Stomach smooth muscle (tissue), 2 donors: ENCODE data around the gene ANKFN1.

Experiments used
- H3K27ac ChIP-seq: one replicate; pipeline ENCODE4 v1.7.0; 2013; ENCODE audit warnings: mild to moderate bottlenecking, low read length, inconsistent platforms
- H3K27me3 ChIP-seq, 2 donors: one replicate each; pipeline ENCODE4 v1.7.0; 2013; ENCODE audit warnings: low read length in 2 of 2; ENCODE audit not compliant: insufficient read depth in 2 of 2, control insufficient read depth in 1 of 2
- H3K36me3 ChIP-seq, 2 donors: one replicate each; pipeline ENCODE4 v1.7.0; 2013; ENCODE audit warnings: low read length in 2 of 2; ENCODE audit not compliant: control insufficient read depth in 2 of 2, insufficient read depth in 2 of 2
- H3K4me1 ChIP-seq: one replicate; pipeline ENCODE4 v1.7.0; 2013; ENCODE audit warnings: low read length; ENCODE audit not compliant: control insufficient read depth, insufficient read depth
- H3K4me3 ChIP-seq, 2 donors: one replicate each; pipeline ENCODE4 v1.7.0; 2013; ENCODE audit warnings: low read length in 2 of 2
- H3K9ac ChIP-seq, 2 donors: one replicate each; pipeline ENCODE4 v1.7.0; 2013; ENCODE audit warnings: low read length in 2 of 2, mild to moderate bottlenecking in 1 of 2
- H3K9me3 ChIP-seq, 2 donors: one replicate each; pipeline ENCODE4 v1.7.0; 2013; ENCODE audit warnings: low read length in 2 of 2; ENCODE audit not compliant: control insufficient read depth in 2 of 2
- donor health status: healthy.
- donor health status: Pancreatic carcinoma.

ANKFN1 gene

DNA sequence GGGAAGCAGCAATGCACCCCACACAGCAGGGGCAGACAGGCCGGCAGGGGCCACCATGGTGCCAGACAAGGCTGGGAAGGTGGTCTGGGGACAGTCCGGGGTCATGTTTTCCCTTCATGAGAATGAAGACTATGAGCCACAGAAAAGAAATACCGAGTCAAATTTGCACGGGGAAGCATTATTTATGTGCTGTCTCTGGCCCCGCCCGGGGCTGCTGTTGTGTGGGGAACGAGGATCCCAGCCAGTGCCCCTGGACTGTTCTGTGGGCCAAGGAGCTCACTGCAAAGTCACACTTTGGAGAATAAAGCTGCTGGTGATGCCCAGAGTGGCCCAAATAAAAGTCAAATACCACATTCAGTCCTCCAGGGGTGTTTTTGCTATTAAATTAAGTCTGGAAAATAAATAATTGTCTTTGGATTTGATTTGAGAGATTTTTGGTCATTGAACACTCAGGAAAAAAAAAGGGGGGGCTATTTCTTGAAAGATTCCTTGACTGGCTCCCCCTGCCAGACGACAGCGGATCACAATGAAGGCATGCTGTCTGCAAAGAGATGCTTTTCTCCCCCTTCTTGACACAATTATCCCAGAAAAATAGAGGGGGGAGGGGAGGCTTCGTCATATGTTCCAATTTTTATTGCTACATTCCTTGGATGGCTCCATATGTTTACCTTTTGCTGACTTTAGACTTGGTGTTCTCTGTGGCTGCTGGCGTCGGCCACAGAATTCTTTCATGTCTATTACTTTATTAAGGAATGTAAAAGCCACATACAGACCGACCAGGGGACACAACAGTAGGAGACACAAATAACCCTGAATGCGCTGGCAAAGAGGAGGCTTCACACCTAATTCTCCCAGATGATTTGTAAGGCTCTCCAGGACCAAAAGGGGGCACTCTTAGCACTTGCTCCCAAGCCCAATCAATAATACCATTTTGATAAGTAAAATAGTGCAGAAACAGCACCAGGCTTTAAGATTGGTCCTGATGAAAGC, 27.1 kb upstream of the ANKFN1 start:
- H3K27me3 ChIP-seq = peaks cover 0 to 2% of the 10 kb centered on the region in 2 donors
- no peaks in the 10 kb centered on the region for H3K9me3 ChIP-seq
- no peak overlapping the region for H3K4me3 ChIP-seq
- no peak overlapping the region for H3K9ac ChIP-seq
- no peaks in the 10 kb centered on the region for H3K4me1 ChIP-seq
- no peaks in the 10 kb centered on the region for H3K36me3 ChIP-seq
- H3K27ac ChIP-seq = no peak overlapping the region

DNA sequence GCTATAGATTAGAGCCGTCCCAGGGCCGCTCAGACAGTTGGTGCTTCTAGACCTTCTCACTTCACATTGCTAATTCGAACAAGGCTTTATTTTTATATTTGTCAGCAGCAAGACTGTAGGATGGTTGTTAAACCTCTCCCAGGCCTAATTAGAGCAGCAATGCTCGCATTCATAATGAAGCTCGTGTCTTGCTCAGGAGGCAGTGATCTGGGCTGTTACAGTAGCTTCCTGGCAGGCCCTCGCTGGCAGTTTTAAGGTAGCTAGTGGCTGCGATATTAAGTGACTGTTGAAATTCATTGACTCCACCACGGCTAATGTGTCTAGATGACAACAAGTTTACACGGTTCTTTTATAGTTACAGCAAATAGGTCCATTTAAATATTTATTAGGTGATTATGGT, 23.2 kb upstream of the ANKFN1 start:
- H3K27me3 ChIP-seq = no peaks in the 10 kb centered on the region
- H3K9me3 ChIP-seq = no peaks in the 10 kb centered on the region
- no peak overlapping the region for H3K9ac ChIP-seq
- no peak overlapping the region for H3K4me3 ChIP-seq
- no peaks in the 10 kb centered on the region for H3K36me3 ChIP-seq
- no peaks in the 10 kb centered on the region for H3K4me1 ChIP-seq
- no peak overlapping the region for H3K27ac ChIP-seq

DNA sequence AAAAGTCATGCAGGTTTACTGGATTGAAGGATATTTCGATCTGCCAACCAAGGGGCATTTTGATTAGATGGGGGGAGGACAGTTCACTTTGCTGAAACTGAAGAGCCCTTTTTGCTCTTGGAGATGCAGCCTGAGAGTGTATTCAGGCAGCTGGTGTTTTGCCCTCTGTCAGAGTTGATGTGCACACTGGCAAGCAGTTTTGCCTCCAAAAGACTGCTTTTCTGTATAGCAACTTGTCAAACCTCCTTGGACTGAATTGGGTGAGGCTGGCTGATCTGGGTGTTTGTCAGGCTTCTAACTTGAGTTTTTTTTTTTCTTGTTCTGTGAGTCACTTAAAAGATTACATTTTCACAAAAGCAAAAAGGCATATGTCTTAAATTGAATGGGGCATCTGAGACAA, 22.6 kb upstream of the ANKFN1 start:
- H3K27ac ChIP-seq = no peak overlapping the region
- no peaks in the 10 kb centered on the region for H3K9me3 ChIP-seq
- H3K4me1 ChIP-seq = no peaks in the 10 kb centered on the region
- H3K4me3 ChIP-seq = no peak overlapping the region
- H3K27me3 ChIP-seq = no peaks in the 10 kb centered on the region
- H3K36me3 ChIP-seq = no peaks in the 10 kb centered on the region
- H3K9ac ChIP-seq = no peak overlapping the region

DNA sequence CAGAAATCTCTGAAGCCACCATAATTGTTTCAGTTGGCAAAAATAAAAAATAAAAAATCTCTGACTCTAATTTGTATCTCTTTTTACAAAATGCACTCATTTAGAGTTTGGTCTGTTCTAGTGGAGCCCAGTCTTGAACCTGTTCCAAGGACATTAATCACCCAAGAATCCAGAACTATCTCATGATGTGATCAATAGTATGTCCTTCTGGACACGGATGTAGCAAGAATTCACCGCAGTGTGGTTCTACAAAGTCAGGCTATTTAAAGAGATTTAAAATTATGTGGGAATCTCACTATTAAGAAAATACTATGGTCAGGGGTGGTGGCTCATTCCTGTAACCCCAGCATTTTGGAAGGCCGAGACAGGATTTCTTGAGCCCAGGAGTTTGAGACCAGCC, 21.8 kb upstream of the ANKFN1 start:
- H3K36me3 ChIP-seq = no peaks in the 10 kb centered on the region
- H3K4me1 ChIP-seq = no peaks in the 10 kb centered on the region
- no peak overlapping the region for H3K27ac ChIP-seq
- H3K4me3 ChIP-seq = no peak overlapping the region
- H3K27me3 ChIP-seq = no peaks in the 10 kb centered on the region
- H3K9me3 ChIP-seq = no peaks in the 10 kb centered on the region
- no peak overlapping the region for H3K9ac ChIP-seq

DNA sequence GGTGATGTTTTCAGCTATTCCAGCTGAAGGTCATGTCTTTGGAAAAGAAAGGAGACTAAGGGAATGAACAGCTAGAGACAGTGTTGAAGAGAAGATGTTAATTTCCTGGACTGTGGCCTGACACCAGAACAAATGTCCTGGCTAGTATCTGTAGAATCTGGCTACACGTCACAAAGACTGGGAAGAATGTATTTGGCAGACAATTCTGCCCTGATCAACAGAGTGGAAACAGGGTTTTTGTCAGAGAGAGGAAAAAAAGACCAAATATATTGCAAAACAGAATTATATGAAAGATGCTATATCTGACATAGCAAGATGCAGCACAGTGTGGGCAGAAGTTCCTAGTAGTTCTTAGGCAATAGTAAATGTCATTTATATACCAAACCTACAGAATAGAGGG, 17.0 kb upstream of the ANKFN1 start:
- Histone ChIP-seq H3K36me3 (no peaks in the 10 kb centered on the region), H3K27ac (no peak overlapping the region), H3K9ac (no peak overlapping the region), H3K4me1 (no peaks in the 10 kb centered on the region), H3K27me3 (no peaks in the 10 kb centered on the region), H3K9me3 (no peaks in the 10 kb centered on the region), H3K4me3 (no peak overlapping the region)

DNA sequence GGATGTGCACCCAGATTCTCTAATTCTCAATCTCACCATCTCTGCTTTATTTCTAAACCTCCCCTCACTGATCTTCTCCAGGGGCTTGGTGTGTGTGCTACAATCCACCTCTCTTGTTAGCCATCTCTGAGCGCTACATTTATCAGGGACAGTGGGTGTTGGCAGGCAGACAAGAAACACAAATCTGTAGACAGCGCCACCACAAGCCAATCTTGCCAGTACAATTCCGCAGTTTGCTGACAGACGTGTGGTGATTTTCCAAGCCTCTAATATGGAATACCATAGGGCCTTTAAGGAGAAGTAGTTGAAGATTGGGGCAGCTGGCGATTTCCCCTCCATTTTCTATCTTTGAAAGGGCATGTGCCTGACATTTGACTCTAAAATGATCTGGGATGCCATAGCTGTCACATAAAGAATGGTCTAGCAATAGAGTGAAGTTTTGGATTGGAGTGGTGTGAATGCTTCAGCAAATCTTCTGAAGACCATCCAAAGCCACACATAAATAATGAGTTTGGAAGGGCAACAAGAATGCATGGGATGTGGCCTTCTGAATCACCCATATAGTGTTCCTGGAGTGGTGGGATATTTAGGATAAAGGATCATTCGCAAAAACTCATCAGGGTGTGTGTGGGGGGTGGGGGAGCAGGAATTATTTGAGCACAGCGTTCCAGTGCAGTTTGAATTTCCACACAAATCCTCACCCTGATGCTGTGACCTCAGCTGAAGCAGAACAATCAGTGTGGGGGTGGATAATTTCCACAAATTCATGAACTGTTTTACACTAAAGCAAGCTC, 12.0 kb upstream of the ANKFN1 start:
- Histone ChIP-seq H3K9me3 (peaks cover 0 to 4% of the 10 kb centered on the region in 2 donors), H3K27ac (no peak overlapping the region), H3K4me1 (no peaks in the 10 kb centered on the region), H3K36me3 (no peaks in the 10 kb centered on the region), H3K4me3 (no peak overlapping the region), H3K9ac (no peak overlapping the region), H3K27me3 (no peaks in the 10 kb centered on the region)

DNA sequence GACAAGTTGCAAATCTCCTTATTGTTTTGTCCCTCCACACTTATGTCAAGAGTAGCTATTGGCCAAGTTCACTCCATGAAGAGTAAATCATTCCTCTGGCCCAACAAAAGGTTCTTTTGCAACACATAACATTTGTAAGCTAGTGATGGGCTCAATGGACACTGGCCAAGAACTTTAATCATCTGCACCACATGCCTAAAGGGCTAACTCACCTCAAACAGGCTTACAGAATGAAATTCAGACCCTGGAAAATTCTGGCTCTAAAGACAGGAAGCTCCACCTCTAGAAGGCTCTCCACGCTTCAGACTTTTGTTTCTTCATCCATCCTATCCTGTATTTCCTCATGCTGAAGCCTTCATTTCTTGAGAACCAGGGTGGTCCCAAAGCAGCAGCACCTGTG, 10.9 kb upstream of the ANKFN1 start:
- no peaks in the 10 kb centered on the region for H3K27me3 ChIP-seq
- no peak overlapping the region for H3K27ac ChIP-seq
- H3K9me3 ChIP-seq = peaks cover 0 to 4% of the 10 kb centered on the region in 2 donors

DNA sequence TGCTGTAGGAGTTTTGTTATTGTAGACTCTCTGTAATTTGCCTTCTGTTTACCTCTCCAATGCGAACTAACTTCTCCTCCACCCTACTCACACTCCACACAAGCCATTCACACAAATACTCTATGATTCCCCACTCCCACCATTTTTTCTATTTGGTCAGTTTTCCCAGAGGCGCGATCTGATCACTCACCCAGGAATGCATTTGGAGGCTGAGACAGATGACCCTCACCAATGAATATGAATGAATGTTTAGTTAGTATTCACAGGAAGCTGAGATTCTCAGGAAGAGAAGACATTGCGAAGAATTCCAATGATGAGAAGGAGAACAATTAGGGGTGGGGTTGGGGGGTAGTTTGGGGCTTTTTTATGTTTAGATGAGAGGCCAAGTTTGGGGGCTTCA, 10.5 kb upstream of the ANKFN1 start:
- no peaks in the 10 kb centered on the region for H3K27me3 ChIP-seq
- H3K9me3 ChIP-seq = peaks cover 0 to 4% of the 10 kb centered on the region in 2 donors
- no peaks in the 10 kb centered on the region for H3K4me1 ChIP-seq
- no peaks in the 10 kb centered on the region for H3K36me3 ChIP-seq
- no peak overlapping the region for H3K27ac ChIP-seq
- H3K4me3 ChIP-seq = no peak overlapping the region
- no peak overlapping the region for H3K9ac ChIP-seq

More for the DNA sequence above, 10.9 kb upstream of the ANKFN1 start:
- H3K4me3 ChIP-seq = no peak overlapping the region
- no peaks in the 10 kb centered on the region for H3K4me1 ChIP-seq
- no peaks in the 10 kb centered on the region for H3K36me3 ChIP-seq
- H3K9ac ChIP-seq = no peak overlapping the region

DNA sequence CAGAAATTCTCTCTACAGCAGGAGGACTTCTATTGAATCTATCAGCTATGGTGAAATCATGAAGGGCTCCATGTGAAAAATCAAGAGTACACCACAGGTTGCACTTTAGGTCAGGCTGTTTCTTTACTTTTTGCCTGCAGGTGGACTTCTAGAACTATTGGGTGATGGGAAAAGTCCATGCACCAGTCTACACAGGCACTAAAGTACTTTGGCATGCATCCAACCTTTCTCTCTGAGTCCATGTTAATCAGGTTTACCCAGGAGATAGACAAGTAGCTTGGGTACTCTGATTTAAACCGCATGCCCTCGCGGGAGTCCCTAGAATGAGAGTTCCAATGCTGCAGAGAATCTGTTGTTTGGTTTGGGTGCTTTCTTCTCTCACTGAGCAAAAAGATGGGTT, 9.1 kb upstream of the ANKFN1 start:
- H3K4me3 ChIP-seq = no peak overlapping the region
- H3K9me3 ChIP-seq = peaks cover 0 to 4% of the 10 kb centered on the region in 2 donors
- H3K4me1 ChIP-seq = no peaks in the 10 kb centered on the region
- H3K27me3 ChIP-seq = no peaks in the 10 kb centered on the region
- no peak overlapping the region for H3K9ac ChIP-seq
- no peak overlapping the region for H3K27ac ChIP-seq
- no peaks in the 10 kb centered on the region for H3K36me3 ChIP-seq

DNA sequence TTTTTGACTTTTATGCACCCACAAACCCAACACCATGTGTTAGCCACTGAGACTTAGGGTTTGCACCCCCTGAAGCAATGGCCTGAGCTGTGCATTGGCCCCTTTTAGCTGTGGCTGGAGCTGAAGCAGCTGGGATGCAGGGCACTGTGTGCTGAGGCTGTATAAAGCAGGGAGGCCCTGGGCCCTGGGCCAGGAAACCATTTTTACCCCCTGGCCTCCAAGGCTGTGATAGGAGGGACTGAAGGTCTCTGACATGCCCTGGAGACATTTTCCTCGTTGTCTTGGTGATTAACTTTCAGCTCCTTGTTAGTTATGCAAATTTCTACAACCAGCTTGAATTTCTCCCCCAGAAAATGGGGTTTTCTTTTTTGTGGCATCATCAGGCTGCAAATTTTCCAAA, 6.7 kb upstream of the ANKFN1 start:
- Histone ChIP-seq H3K4me1 (no peaks in the 10 kb centered on the region), H3K9me3 (peaks cover 0 to 4% of the 10 kb centered on the region in 2 donors), H3K4me3 (no peak overlapping the region), H3K36me3 (no peaks in the 10 kb centered on the region), H3K27ac (no peak overlapping the region), H3K27me3 (no peaks in the 10 kb centered on the region), H3K9ac (no peak overlapping the region)
